Measurements from ENCODE around the gene KCNMB3.
A peak's percentile ranks its signal among the peaks of the same experiment; 100 is the strongest.
"Not testable (repeated sequence)": the region's sequence is repeated elsewhere in the genome, so short reads cannot be mapped to it uniquely, and the experiment has no call there.

The KCNMB3 gene, protein sequence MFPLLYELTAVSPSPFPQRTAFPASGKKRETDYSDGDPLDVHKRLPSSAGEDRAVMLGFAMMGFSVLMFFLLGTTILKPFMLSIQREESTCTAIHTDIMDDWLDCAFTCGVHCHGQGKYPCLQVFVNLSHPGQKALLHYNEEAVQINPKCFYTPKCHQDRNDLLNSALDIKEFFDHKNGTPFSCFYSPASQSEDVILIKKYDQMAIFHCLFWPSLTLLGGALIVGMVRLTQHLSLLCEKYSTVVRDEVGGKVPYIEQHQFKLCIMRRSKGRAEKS

DNA sequence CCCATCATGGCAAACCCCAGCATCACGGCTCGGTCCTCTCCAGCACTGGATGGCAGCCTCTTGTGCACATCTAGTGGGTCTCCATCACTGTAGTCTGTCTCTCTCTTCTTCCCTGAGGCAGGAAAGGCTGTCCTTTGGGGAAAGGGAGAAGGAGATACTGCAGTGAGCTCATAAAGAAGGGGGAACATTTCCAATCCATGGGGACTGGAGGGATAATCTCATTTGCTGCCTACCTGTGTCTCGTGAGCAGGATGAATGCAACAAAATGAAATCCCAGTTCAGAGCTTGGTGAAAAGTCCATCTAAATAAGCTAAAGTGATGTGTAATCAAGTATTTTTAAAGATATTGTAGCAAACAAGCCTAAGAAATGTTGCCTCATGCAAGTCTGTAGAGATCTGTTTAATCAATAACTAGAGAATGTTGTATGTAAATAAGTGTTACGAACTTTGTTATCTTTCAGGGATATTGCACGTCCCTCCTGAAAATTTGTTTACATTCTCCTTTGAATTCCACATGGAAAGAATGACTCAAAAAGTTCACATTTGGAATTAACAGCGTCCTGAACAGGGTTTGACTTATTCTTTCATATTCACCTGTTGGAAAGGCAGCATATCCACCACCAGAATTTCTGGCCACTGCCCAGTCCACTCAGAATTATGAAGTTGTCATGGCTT, at the start of gene KCNMB3:
Gene KCNMB3, minus strand, starts transcription at position 312 of the 674 bp plus-strand sequence. Its CDS starts 124 bp downstream, at position 188.
- DNase-seq (ENCODE audit: low spot score), result no peak

DNA sequence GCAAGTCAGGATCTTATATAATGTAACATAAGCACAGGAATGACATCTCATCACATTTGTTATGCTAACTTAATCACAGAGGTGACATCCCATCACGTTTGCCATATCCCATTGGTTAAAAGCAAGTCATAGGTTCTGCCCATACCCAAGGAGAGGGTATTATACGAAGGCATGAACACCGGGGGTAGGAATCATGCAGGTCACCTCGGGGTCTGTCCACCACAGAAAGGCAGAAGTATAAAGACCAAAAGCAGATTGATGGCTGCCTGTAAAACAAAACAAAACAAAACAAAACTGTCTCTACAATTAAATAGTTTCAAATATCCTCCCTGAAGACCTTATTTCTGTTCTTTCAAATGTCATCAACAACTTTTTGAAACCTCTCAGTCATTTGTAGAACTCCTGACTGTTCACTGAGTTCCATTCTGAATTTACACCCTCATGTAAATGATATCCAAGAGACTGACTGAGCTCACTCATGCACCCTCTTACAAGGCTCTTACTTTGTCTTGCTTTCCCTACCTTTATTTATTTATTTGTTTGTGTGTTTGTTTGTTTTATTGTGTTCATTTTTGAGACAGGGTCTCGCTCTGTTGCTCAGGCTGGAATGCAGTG, 49.2 kb upstream of the KCNMB3 start:
- no peak for DNase-seq (ENCODE audit: low spot score)

DNA sequence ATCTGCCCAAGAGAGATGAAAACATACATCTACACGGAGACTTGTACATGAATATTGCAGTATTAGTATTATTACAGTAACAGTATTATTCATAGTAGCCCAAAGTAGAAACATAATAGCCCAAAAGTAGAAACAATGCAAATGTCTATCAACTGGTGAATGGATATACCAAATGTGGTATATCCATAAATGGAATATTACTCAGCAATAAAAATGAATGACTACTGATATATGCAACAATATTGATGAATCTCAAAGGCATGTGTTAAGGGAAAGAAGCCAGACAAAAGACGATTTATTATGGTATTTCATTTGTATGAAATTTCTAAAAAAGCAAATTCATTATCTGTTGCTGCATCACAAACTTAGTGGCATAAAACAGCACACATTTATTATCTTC, 48.4 kb upstream of the KCNMB3 start:
- DNase-seq (ENCODE audit: low spot score), result no peak

DNA sequence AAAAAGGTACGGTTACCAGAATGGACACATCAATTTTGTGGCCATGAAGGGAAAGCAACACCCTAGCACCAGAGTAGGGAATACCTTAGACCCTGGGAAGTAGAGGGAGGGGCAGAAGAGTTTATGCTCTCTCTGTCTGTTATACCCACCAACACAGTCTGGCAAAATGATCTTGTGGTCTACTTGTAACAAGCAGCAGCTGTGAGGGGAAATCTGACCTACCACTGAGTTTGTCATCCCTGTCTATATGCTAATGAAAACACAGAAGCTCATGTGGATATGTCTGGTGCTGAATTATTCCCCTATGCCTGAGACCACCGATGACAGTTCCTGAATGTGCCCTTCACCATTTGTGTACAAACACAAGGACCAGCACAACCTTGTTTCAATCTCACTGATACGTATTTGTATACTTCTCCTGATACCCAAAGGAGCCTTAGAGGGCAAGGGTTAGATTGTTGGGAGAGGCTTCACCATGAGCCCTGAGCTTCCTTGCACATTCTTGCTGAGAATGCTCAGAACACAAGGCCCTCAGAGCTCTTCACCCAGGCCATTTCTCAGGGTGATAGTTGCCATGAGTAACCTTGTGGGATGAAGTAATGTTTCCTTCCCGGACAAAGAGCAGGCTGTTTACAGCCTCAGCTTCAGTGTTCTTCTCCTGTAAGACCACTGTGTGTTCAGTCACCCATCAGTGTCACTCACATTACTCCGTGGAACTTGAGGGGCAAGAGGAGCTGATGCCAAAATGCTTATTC, 47.2 kb upstream of the KCNMB3 start:
- DNase-seq (ENCODE audit: low spot score), result no peak

DNA sequence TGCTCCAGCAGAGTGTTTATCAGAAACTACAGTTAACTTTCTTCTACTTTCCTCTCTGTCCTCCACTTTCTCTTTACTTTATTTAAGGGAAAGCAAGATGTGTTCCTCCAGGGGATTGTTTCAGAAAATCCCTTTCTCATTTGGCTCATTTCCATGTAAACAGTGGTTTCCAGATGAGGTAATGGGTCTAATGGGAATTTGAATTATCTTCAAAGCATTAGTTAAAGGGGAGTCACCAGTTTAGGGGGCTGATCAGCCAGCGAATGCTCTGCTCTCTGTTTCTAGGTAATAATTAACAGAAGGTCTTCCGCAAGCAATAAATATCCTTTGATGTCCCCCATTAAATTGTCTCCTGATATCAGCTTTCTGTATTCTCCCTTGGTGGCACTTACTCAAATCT, 41.5 kb upstream of the KCNMB3 start:
- DNase-seq (ENCODE audit: low spot score), result no peak

DNA sequence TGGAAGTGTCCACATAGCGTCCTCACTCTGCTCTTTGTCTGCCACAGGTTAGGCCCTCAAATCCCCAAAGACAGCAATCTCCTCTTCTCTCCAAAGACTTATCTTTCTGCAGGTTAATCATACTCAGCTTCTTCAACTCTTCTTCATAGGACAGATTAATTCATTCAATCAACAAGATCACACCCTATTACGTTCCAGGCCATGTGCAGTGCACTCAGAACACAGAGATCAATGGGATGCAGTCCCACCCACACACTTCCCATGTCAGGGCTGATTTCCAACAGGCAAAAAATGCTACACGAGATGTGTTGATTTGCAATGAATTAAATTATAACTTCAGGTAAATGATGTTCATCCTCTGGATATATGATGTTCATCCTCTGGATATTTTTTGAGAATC, 38.4 kb upstream of the KCNMB3 start:
- DNase-seq (ENCODE audit: low spot score), result no peak

DNA sequence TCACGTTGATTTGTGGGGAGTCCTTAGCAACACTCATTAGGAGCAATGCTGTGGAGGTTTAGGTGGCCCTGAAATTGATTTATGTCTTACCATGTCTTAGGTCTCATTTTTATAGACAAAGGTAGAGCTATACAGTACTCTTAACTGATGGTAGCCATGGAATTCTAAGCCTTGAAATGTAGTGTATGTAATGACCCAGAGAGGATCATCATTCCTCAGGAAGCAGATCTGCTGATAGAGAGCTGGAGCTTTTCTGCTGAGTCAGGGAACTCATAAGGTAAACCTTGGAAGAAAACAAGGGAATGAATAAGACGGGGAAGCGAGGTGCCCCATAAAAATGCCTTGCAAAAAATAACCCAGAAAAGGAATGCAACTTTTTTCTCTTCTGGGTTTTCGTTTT, 37.9 kb upstream of the KCNMB3 start:
- no peak for DNase-seq (ENCODE audit: low spot score)

DNA sequence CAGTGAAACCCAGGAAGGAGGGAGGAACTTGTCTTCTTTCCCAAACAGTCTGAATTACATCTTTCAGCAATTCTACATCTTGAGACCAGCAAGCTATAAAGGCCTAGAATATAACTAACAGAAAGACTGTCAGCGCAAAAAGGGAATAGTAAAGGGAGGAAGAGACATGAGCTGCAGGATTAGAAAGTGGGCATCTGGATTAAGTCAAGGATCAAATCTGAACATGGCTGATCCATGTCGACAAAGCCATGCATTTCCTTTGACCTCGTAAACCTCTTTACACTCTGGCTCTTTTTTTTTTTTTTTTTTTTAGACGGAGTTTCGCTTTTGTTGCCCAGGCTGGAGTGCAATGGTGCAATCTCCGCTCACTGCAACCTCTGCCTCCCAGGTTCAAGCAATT, 35.4 kb upstream of the KCNMB3 start:
- DNase-seq (ENCODE audit: low spot score), result no peak

DNA sequence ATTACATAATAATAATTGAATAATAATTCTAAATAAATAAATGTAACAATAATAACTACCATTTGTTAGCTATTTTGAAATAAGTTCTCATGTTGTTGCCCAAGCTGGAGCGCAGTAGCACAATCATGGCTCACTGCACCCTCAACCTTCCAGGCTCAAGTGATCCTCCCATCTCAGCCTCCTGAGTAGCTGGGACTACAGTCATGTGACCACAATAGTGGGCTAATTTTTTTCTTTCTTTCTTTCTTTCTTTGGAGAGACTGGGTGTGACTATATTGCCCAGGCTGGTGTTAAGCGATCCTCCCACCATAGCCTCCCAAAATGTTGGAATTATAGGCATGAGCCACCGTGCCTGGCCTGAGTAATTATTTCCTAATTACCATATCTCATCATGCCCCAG, 30.9 kb upstream of the KCNMB3 start:
- no peak for DNase-seq (ENCODE audit: low spot score)

DNA sequence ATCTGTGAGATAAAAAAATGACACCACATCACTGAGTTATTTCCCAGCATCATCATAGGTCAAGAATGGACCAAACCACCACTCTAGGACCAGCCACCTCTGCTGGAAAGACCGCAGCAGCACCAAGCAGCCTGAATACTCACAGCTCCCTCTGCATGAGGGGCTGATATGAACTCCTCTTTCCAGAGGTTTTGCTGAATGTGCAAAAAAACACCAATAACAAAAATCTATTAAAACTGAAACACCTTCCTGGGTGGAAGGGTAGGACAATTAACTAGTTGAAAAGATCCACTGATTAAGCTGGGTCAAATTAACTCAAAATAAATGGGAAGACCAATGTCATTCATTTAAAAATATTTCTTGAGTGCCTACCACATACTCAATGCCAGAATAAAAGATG, 28.9 kb upstream of the KCNMB3 start:
- no peak for DNase-seq (ENCODE audit: low spot score)

DNA sequence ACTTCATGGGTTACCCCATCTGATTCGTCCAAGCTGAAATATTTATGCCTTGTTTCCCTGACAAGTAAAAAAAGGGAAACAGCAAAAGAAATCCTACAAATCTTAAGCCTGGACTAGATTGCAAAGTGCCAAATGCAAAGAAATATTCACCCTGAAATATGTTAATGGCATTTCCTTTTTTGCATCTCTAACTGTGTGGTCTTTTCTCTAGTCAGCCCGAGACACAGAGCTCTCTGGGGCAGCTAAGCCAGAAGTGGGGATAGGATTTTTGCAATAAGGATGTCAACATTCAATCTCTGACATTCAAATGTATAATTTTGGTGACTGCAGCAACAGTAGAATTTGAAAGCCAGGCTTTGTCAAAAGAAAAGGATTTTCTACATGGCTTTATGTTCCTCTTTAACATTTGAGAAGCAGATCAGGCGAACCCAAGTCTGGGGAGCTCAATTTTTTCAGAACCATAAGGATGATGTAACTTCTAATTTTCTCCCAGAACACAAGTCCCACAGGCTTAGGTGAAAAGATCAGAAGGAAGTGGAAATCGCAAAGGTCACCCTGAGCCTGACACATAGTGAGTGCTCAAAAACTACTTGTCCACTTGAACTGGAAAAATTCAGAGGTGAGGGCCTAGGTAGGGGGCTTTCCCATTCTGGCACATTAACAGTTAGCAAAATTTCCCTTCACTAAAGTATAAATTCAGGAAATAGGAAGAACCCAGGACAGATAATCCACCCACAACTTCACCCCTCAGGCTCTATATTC, 28.2 kb upstream of the KCNMB3 start:
- DNase-seq (ENCODE audit: low spot score), result no peak

DNA sequence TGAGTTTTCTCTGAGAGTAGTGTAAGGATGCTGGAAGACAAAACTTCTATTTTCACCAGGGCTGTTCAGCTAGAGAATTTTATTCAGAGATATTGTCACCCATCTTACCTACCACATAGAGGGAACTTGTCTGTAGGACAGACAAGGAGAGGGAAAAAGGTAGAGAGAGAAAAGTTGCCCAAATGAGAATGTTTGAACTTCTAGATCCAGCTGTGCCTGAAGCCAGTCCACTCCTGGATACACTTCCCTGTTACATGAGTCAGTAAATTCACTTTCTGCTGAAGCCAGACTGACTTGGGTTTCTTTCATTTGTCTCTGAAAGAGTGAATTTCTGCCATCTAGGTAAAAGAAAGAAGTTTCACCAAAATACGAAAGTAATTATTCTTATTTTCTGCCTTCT, 27.2 kb upstream of the KCNMB3 start:
- no peak for DNase-seq (ENCODE audit: low spot score)

DNA sequence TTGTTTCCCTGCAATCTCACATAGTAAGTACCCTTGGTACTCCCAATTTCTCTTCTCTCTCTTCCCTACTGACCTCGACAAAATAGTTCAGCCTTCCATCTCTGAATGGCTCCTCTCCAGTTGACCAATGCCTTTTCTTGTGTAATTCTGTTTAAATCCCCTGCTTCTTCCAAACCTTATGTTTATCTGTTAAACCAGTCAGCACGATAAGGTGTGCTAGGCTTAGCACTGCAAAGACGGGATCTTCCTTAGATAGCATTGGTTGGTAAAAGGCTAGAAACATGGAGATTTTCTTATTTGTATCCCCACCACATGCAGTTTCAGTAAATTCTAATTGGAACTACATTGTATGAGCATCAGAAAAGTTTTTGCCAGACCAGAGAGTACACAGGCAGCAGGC, 25.8 kb upstream of the KCNMB3 start:
- no peak for DNase-seq (ENCODE audit: low spot score)

DNA sequence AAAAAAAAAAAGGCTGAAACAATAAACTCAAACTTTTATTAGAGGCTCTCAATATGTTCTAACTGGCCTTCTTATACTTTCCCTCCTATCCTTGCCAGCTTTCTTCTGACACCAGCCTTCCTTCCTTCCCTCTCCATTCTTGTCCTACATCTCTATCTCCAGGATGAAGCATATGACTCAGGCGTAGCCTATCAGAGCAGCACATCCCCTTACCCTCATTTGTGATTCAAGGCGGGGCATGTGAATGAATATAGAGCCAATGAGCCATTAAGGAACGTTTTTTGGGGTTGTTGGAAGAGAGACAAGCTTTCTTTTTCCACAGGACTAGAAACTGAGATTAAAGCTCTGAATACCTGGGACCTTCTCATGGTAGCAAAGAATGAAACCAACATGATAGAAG, 25.1 kb upstream of the KCNMB3 start:
- no peak for DNase-seq (ENCODE audit: low spot score)

DNA sequence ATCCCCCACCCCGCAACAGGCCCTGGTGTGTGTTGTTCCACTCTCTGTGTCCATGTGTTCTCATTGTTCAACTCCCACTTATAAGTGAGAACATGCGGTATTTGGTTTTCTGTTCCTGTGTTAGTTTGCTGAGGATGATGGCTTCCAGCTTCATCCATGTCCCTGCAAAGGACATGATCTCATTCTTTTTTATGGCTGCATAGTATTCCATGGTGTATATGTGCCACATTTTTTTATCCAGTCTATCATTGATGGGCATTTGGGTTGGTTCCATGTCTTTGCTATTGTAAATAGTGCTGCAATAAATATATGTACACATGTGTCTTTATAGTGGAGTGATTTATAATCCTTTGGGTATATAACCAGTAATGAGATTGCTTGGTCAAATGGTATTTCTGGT, 23.5 kb upstream of the KCNMB3 start:
- DNase-seq (ENCODE audit: low spot score), result not testable (repeated sequence)

DNA sequence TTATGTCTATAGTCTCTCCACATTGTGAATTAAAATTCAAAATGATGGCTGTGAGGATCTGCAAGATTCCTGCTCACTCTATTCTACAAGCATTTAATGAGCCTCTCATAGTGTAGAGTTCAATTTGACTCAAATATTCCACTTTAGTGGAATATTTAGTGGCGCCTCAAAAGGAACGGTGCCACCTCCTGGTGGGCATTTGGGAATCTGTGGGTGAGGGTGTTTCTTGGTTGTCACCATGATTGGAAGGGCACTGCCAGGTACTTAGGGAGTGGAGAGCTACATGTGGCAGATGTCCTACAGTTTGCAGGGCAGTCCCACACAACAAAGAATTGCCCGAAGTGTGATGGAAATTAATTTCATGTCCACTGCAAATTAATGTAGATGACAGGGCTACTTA, 21.5 kb upstream of the KCNMB3 start:
- DNase-seq (ENCODE audit: low spot score), result peak; percentile 50

DNA sequence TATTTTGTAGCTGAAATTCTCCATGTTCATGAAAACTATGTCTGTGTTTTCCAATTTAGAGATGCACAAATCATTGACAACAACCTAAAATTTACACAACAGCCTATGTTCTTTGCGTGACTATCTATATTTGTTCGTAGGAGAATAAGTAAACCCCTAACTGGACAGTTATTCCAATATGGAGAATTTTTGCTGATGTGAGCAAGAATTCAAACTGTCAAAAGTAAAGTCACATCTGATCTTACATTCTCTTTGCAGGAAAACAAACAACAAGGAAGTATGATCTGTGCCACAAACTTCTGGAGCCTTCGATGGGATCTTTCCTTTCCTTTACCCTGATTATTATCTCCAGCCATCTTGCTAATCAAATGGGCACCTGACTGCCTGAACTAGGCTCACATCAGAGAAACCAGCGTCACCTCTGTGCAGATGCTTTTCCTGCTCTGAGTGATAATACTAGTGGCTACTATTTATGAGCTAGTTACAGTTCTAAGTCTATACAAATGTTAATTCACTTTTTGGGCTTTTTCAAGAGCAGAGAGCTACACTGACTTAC, 18.3 kb upstream of the KCNMB3 start:
- no peak for DNase-seq (ENCODE audit: low spot score)

DNA sequence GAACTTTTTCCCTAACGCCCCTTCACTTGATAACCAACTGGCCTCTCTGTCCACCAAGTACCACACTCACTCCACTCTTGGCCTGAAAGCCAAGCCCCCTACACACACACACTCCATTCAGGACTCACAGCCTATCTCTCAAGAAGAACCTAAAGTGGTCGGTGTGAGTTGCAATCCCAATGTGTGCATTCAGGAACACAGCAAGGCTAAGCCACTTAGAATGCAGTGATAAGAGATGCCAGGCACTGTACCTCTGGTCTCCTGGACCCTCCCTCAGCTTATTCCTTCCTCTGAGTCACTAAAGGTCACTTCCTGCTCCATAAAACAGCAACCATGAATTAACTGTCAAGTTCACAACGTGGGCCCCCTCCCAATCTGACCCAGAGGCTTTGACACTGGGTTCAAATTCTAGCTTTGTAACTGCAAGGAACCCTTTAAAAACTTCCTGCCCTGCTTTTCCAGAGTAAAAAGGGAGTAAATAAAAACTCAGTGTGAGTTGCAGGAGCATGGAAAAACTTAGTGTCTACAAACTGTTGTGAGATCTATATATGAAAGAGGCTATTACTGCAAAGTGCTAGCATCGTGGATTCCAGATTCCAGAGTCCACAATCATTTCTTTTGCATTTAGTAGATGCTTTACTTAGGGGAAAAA, 17.6 kb upstream of the KCNMB3 start:
- DNase-seq (ENCODE audit: low spot score), result no peak

DNA sequence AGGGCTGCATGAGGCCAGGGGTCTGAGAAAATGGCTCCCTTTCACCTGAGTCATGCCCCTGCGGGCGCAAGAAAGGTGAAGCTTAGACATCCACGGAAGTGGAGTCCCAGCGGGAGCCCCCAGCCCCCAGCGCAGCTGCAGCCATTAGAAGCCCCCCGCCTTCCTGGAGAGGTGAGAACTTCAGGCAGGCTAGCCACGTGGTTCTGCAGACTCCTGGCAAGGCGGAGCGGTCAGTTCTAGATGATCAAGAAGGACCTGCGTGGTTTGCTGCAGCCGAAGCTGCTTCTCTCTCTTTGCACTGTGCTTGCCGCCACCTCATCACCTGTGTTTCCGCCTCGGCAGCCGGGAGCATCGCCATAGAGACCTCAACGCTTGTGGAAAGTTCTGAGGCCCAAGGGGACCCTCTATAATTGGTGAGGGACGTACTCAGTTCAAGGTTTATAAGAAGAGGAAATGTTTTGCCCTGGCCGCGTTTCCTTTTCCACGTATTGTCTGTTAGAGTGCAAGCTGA, 15.8 kb upstream of the KCNMB3 start:
- DNase-seq (ENCODE audit: low spot score), result no peak

DNA sequence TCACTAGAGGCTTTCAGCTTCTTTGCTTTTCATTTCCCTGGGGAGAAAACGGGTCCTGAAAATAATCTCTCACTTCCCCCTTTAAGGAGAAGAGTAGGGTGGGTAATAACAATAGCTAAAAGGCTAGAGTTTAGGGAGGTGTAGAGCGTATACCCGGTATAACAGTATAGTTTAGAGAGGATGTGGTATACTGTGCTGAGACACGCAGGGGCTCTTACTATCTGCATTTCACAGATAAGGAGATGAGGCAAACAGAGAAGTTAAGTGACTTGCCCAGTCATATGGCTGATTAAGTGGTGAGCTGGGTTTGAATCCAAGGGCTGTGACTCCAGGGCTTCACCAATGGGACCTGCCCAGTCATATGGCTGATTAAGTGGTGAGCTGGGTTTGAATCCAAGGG, 15.0 kb upstream of the KCNMB3 start:
- DNase-seq (ENCODE audit: low spot score), result no peak

DNA sequence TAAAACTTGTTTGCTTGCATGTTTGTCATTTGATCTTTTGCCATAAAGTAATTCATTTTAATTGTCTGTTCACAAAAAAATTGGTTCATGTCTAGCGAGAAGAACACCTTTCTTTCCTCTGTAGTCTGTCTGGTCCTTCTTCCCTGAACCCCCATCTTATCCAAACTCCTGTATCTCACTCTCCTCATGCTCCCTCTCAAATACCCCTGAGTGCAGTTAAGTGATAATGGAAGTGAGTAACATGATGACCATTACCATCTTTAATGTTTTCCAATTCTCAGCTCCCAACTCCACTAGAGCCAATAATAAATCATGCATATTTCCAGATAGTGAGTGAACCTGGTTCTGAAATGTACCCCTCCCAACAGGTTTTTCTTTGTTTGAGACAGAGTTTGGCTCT, 14.2 kb upstream of the KCNMB3 start:
- DNase-seq (ENCODE audit: low spot score), result no peak

All from D341Med (cell line).